Uterus (tissue), 4 donors: ENCODE measurements around the gene DCAF5. TPM values are rescaled to one million over a fixed set of nuclear protein-coding genes. Genes with fewer than 3 reads are reported as not detected.

ENCODE experiments used
- DNase-seq, 2 donors: peaks; one replicate each; pipeline ENCODE4 v3.0.0-alpha.2; 2019 to 2020
- H3K27ac ChIP-seq, 2 donors: fragments of 200-600 bp; sonication (generic); 1 replicate in 1 of 2; 2 replicates in 1 of 2; pipeline ENCODE4 v1.5.1; 2016 to 2018
- H3K27me3 ChIP-seq, 2 donors: fragments of 200-600 bp; sonication (generic); one replicate each; pipeline ENCODE4 v1.5.1; 2018 to 2019; ENCODE audit warnings: control low read depth in 1 of 2
- H3K36me3 ChIP-seq, 2 donors: fragments of 200-600 bp; sonication (generic); one replicate each; pipeline ENCODE4 v1.5.1; 2019; ENCODE audit warnings: control low read depth in 1 of 2
- H3K4me1 ChIP-seq, 2 donors: fragments of 200-600 bp; sonication (generic); one replicate each; pipeline ENCODE4 v1.5.1; 2018 to 2019; ENCODE audit warnings: control low read depth in 1 of 2
- H3K4me3 ChIP-seq, 2 donors: fragments of 200-600 bp; sonication (generic); 1 replicate in 1 of 2; 2 replicates in 1 of 2; pipeline ENCODE4 v1.5.1; 2018 to 2019; ENCODE audit warnings: mild to moderate bottlenecking in 1 of 2
- H3K9me3 ChIP-seq, 2 donors: fragments of 200-600 bp; sonication (generic); one replicate each; pipeline ENCODE4 v1.5.1; 2019; ENCODE audit warnings: control low read depth in 1 of 2
- POLR2A ChIP-seq, 2 donors: fragments of 450-650 bp; IDR thresholded peaks; one replicate each; pipeline ENCODE4 v1.6.1; 2016; ENCODE audit warnings: antibody characterized with exemption in 2 of 2, mild to moderate bottlenecking in 1 of 2, moderate library complexity in 1 of 2
- intact Hi-C: fragments of 100-400 bp; cut with DNase I; formaldehyde crosslinking; loops from one replicate; pipeline ENCODE4 v1.15.1; 2023; ENCODE audit warnings: low total_unique reads
- total RNA-seq, 4 donors: library from RNA; depleted of rRNA in 3 of 4; stranded (reverse); fragments of >200 nt in 3 of 4; gene quantifications; one replicate each; pipeline versions ENCODE4 v1.1.0 to v1.2.4, GENCODE V29; 2014 to 2023
- TF ChIP-seq, protein P1 (sequence below), 4 experiments: fragments of 200-600 bp in 2 of 4; fragments of 450-650 bp in 2 of 4; sonication (generic) in 2 of 4; IDR thresholded peaks; one replicate each; pipeline ENCODE4 v1.5.1; 2016 to 2019; ENCODE audit warnings: antibody characterized with exemption in 4 of 4, mild to moderate bottlenecking in 2 of 4, moderate library complexity in 1 of 4
- donor health status: DM: yes; HTN: yes; CAD: no.

DCAF5 gene
- total RNA-seq, 4 donors from 2014 or later: 32.2 to 68.5 (median 60.0) TPM

DNA sequence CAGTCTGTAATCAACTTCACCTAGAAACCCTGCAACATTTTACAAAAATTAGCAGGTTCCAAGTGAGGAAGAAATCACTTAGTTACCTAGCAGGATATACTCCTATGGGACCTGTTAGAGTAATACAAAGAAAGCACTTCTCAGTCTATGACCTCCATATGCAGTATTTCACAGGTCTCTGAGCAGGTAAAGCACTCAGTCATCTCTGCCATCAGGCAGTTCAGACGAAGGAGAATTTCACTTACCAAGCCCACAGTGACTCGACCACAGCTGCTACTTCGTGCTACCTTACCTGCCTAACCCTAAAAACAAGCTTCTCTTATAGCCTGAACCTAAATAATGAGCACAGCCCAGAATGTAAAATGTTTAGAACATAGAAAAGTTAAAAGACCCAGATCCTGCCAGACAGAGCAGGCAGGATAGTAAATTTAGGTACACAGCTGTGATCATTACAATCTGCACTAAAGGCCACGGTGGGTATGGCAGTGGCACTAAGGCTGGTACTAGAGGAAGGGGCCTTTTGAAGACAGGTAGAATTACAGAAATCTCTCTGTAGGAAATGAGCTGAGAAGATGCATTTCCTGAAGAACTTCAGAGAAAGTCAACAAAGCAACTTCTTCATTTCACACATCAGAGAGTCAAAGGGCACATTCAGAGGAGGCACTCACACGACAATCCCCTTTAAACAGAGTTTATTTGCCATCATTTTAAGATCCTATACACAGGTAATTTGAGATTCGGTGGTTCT, 35.7 kb downstream of the DCAF5 start:
- H3K27ac ChIP-seq: no peak overlapping the region
- no peak for DNase-seq
- intact Hi-C loops: no loop called here
- H3K4me1 ChIP-seq: no peaks in the 10 kb centered on the region
- TF ChIP-seq POLR2A (IDR thresholded peaks at IDR 0.05): no peak
- TF ChIP-seq, protein P1, sequence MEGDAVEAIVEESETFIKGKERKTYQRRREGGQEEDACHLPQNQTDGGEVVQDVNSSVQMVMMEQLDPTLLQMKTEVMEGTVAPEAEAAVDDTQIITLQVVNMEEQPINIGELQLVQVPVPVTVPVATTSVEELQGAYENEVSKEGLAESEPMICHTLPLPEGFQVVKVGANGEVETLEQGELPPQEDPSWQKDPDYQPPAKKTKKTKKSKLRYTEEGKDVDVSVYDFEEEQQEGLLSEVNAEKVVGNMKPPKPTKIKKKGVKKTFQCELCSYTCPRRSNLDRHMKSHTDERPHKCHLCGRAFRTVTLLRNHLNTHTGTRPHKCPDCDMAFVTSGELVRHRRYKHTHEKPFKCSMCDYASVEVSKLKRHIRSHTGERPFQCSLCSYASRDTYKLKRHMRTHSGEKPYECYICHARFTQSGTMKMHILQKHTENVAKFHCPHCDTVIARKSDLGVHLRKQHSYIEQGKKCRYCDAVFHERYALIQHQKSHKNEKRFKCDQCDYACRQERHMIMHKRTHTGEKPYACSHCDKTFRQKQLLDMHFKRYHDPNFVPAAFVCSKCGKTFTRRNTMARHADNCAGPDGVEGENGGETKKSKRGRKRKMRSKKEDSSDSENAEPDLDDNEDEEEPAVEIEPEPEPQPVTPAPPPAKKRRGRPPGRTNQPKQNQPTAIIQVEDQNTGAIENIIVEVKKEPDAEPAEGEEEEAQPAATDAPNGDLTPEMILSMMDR (IDR thresholded peaks at IDR 0.05): no peak
- H3K9me3 ChIP-seq: no peaks in the 10 kb centered on the region
- H3K4me3 ChIP-seq: no peak overlapping the region
- H3K27me3 ChIP-seq: no peaks in the 10 kb centered on the region
- no peaks in the 10 kb centered on the region for H3K36me3 ChIP-seq

- Histone ChIP-seq H3K4me3 (no peak overlapping the region), H3K9me3 (no peaks in the 10 kb centered on the region), H3K27me3 (no peaks in the 10 kb centered on the region), H3K36me3 (no peaks in the 10 kb centered on the region), H3K4me1 (no peaks in the 10 kb centered on the region), H3K27ac (no peak overlapping the region)
- DNase-seq: no peak
- intact Hi-C loops: no loop called here
- TF ChIP-seq POLR2A (IDR thresholded peaks at IDR 0.05): no peak
- TF ChIP-seq, protein P1 (IDR thresholded peaks at IDR 0.05): no peak
Measured at GRCh38 chr14:69115407-69116185, 37.3 kb downstream of the DCAF5 start.

DNA sequence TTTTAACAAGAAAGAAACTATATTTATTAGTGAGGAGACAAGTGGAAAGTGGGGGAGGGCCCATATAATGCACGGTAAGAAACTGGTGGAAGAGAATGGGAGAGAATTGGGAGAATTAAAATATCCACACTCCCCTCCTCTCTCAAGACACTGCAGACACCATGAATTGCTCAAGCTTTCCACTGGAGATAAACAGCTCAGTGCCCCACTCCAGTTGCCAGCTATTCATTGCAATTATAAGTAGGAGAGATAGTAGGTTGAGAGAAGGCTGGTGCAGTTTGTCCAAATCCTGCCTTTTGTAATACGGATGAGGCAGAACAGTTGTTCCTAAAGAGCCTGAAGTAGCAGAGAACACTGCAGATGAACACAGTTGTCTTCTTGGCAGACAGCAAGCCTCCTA, 38.2 kb downstream of the DCAF5 start:
- no peaks in the 10 kb centered on the region for H3K36me3 ChIP-seq
- intact Hi-C loops: no loop called here
- H3K9me3 ChIP-seq: no peaks in the 10 kb centered on the region

DNA sequence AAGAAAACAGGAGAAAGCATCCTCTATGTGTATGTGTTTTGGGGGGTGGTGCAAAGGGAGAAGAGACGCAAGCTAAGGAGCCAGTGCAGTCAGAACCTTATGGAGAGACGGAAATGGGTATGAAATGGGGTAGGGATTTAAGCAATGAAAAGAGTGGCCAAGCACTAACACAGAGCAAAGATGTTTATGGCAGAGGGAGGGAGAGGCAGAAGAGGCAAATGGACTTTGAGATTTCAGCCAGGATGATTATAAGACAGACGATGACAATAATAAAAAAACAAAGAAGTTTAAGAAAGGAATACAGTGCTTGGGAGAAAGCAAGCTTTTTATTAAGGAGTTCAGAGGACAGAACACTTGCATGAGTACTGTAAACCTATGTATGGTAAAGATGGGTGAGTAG, 44.6 kb downstream of the DCAF5 start:
- no peak overlapping the region for H3K4me3 ChIP-seq
- TF ChIP-seq, protein P1 (IDR thresholded peaks at IDR 0.05): no peak
- no peak for TF ChIP-seq POLR2A (IDR thresholded peaks at IDR 0.05)
- no peak overlapping the region for H3K27ac ChIP-seq
- no peaks in the 10 kb centered on the region for H3K9me3 ChIP-seq
- no peak for DNase-seq
- no peaks in the 10 kb centered on the region for H3K36me3 ChIP-seq
- H3K27me3 ChIP-seq: no peaks in the 10 kb centered on the region
- no peaks in the 10 kb centered on the region for H3K4me1 ChIP-seq
- intact Hi-C loops: loop anchor here (5.0 to 10.0 kb wide), 2 partner anchors 196 to 244 kb away; no protein-coding TSS in a partner anchor

More for the DNA sequence above, 38.2 kb downstream of the DCAF5 start:
- Histone ChIP-seq H3K27me3 (no peaks in the 10 kb centered on the region), H3K27ac (no peak overlapping the region), H3K4me3 (no peak overlapping the region), H3K4me1 (no peaks in the 10 kb centered on the region)
- DNase-seq: no peak
- TF ChIP-seq, protein P1 (IDR thresholded peaks at IDR 0.05): no peak
- TF ChIP-seq POLR2A (IDR thresholded peaks at IDR 0.05): no peak
